Naive thymus-derived CD4-positive, alpha-beta T cell (primary cell): Measurements from ENCODE around the gene DBNDD1. TPM values are rescaled to one million over a fixed set of nuclear protein-coding genes. Genes with fewer than 3 reads are reported as not detected.

Experiments used
- ATAC-seq: fragments of 150-1000 bp; cut with Tn5 transposase; 2 replicates; pipeline ENCODE4 v1.10.0; 2021; ENCODE audit warnings: mild to moderate bottlenecking, moderate library complexity
- CTCF ChIA-PET: fragments of 350-600 bp; sonication (Branson Sonifier 250); formaldehyde crosslinking; loops from one replicate; lab custom pipeline; 2021; ENCODE audit warnings: antibody characterized with exemption; lab: Charles Lee
- POLR2A ChIA-PET: fragments of 350-600 bp; sonication (Branson Sonifier 250); formaldehyde crosslinking; loops from one replicate; lab custom pipeline; 2021; ENCODE audit warnings: antibody characterized with exemption, inconsistent platforms; lab: Charles Lee
- DNase-seq, 9 donors: peaks; one replicate each; pipeline versions ENCODE4 v3.0.0 to v3.0.0-alpha.2; 2020 to 2022; ENCODE audit warnings: mixed read lengths in 1 of 9
- H3K27ac ChIP-seq: one replicate; pipeline ENCODE4 v1.7.0; 2013; ENCODE audit warnings: mild to moderate bottlenecking, low read depth, low read length, moderate library complexity
- H3K27me3 ChIP-seq, 2 donors: one replicate each; pipeline ENCODE4 v1.7.0; 2013; ENCODE audit warnings: low read length in 2 of 2, mild to moderate bottlenecking in 2 of 2, moderate library complexity in 2 of 2; ENCODE audit not compliant: control insufficient read depth in 2 of 2, insufficient read depth in 2 of 2
- H3K36me3 ChIP-seq, 3 experiments: 1 replicate in 2 of 3; 2 replicates in 1 of 3; pipeline ENCODE4 v1.7.0; 2013; ENCODE audit warnings: low read length in 3 of 3, mild to moderate bottlenecking in 3 of 3, moderate library complexity in 1 of 3; ENCODE audit not compliant: insufficient read depth in 3 of 3, control insufficient read depth in 2 of 3
- H3K4me1 ChIP-seq, 2 donors: one replicate each; pipeline ENCODE4 v1.7.0; 2013; ENCODE audit warnings: low read length in 2 of 2, mild to moderate bottlenecking in 2 of 2, moderate library complexity in 1 of 2; ENCODE audit not compliant: control insufficient read depth in 2 of 2, insufficient read depth in 2 of 2
- H3K4me3 ChIP-seq: 2 replicates; pipeline ENCODE4 v1.7.0; 2013; ENCODE audit warnings: mild to moderate bottlenecking, low read length
- H3K9me3 ChIP-seq, 3 experiments: 1 replicate in 2 of 3; 2 replicates in 1 of 3; pipeline ENCODE4 v1.7.0; 2013; ENCODE audit warnings: low read length in 3 of 3; ENCODE audit not compliant: control insufficient read depth in 2 of 3
- H3K27ac Mint-ChIP-seq, 9 donors: one replicate each; pipeline ENCODE4 v1.8.0; 2020 to 2022; ENCODE audit warnings: mixed read lengths in 9 of 9, mild to moderate bottlenecking in 8 of 9, moderate library complexity in 5 of 9, inconsistent platforms in 2 of 9
- H3K27me3 Mint-ChIP-seq, 5 donors: one replicate each; pipeline ENCODE4 v1.8.0; 2021 to 2022; ENCODE audit warnings: mixed read lengths in 5 of 5, mild to moderate bottlenecking in 1 of 5
- H3K36me3 Mint-ChIP-seq, 5 donors: one replicate each; pipeline ENCODE4 v1.8.0; 2020 to 2022; ENCODE audit warnings: mixed read lengths in 5 of 5, mild to moderate bottlenecking in 3 of 5, inconsistent platforms in 1 of 5
- H3K4me1 Mint-ChIP-seq, 7 donors: one replicate each; pipeline ENCODE4 v1.8.0; 2020 to 2022; ENCODE audit warnings: mixed read lengths in 7 of 7, mild to moderate bottlenecking in 3 of 7, inconsistent platforms in 1 of 7
- H3K4me3 Mint-ChIP-seq, 10 donors: one replicate each; pipeline ENCODE4 v1.8.0; 2020 to 2022; ENCODE audit warnings: mild to moderate bottlenecking in 10 of 10, mixed read lengths in 10 of 10, moderate library complexity in 6 of 10, inconsistent platforms in 2 of 10
- H3K9me3 Mint-ChIP-seq, 11 donors: one replicate each; pipeline ENCODE4 v1.8.0; 2020 to 2022; ENCODE audit warnings: mixed read lengths in 11 of 11, mild to moderate bottlenecking in 4 of 11, inconsistent platforms in 1 of 11, moderate library complexity in 1 of 11
- intact Hi-C, 2 donors: fragments of 100-400 bp; cut with micrococcal nuclease; formaldehyde crosslinking; loops; one replicate each; pipeline ENCODE4 v1.15.1; 2023
- polyA plus RNA-seq, 2 donors: library from polyadenylated mRNA; unstranded; fragments of 300-500 nt; fragmentation: Illumina TruSeq; gene quantifications; one replicate each; pipeline ENCODE4 v1.2.3, GENCODE V29; 2021
- total RNA-seq, 6 experiments: library from RNA in 5 of 6; stranded (reverse) in 5 of 6; gene quantifications; 1 replicate in 5 of 6; 2 replicates in 1 of 6; pipeline ENCODE4 v1.2.3 and lab custom pipeline; 2021 to 2026

Gene DBNDD1
- total and polyA plus RNA-seq, 7 experiments from 2014 or later, result 0.12 to 20.8 (median 3.1) TPM

DNA sequence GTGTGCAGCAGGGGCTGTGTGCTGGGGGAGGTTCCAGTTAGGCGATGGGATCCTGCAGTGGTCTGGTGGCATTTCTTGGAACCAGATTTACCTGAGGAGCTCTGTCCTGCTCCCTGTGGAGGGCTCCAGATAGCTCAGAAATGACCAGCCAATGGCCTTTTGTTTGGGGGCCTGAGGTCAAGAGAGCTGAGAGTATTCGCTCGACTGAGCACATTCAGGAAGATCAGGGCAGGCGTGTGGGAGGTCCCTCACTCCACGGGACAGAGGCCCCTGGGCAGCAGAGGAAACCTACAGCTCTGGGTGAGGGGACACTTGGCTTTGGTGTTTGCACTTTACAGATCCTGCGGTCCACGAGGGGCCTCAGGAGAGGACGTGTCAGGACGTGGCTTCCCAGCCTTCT is 52.5 kb downstream of the DBNDD1 start:
- Histone ChIP-seq H3K4me3 (no peak overlapping the region), H3K27ac (no peak overlapping the region), H3K36me3 (peaks cover 0 to 14% (median 0%) of the 10 kb centered on the region in 3 experiments), H3K4me1 (peaks cover 6 to 8% of the 10 kb centered on the region in 2 donors), H3K27me3 (no peaks in the 10 kb centered on the region), H3K9me3 (peaks cover 0 to 5% (median 0%) of the 10 kb centered on the region in 3 experiments)
- H3K36me3 Mint-ChIP-seq, result peaks cover 0 to 19% (median 7%) of the 10 kb centered on the region in 5 donors
- POLR2A ChIA-PET, result no interaction called here
- no peaks in the 10 kb centered on the region for H3K27me3 Mint-ChIP-seq
- H3K4me1 Mint-ChIP-seq, result peaks cover 0 to 17% (median 11%) of the 10 kb centered on the region in 7 donors
- H3K4me3 Mint-ChIP-seq, result no peak overlapping the region
- DNase-seq, result no peak
- CTCF ChIA-PET, result no interaction called here
- H3K9me3 Mint-ChIP-seq, result peaks cover 0 to 5% (median 0%) of the 10 kb centered on the region in 11 donors
- no peak for ATAC-seq
- H3K27ac Mint-ChIP-seq, result no peak overlapping the region
- intact Hi-C loops, result no loop called here

DNA sequence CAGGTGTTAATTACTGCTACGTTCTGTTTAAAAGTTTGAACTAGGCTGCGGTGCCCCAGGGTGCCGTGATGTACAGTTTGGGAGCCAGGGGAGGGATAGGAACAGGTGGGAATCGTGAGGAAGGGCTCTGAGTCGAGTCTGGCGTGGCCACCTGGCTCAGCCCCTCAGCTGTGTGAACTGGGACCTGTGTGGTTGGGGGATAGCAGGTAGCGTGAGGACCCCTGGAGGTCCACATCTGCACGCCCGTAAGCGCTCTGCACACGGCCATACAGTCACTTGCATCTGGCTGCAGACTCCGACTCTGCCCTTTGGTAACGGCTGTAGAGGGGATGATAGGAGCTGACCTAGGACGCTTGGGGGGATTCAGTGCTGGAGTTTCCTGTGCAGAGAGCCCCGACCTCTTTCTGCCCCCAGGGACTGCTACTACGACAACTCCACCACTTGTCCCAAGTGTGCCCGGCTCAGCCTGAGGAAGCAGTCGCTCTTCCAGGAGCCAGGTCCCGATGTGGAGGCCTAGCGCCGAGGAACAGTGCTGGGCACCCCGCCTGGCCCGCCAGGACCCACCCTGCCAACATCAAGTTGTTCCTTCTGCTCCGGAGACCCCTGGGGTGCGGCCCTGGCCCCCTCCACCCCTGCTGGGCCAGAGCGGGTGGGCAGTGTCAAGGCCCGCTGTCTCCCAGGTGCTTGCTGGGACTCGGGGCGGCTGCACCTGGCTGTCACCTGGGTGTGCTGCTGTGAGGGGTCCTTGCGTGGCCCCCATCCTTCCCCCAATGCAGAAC is 53.6 kb downstream of the DBNDD1 start:
- ATAC-seq, result no peak
- H3K9me3 Mint-ChIP-seq, result peaks cover 0 to 3% (median 0%) of the 10 kb centered on the region in 11 donors
- Histone ChIP-seq H3K4me1 (no peaks in the 10 kb centered on the region), H3K9me3 (peaks cover 0 to 5% (median 0%) of the 10 kb centered on the region in 3 experiments), H3K27me3 (no peaks in the 10 kb centered on the region), H3K4me3 (no peak overlapping the region), H3K27ac (no peak overlapping the region), H3K36me3 (peaks cover 0 to 25% (median 0%) of the 10 kb centered on the region in 3 experiments)
- DNase-seq, result no peak
- intact Hi-C loops, result no loop called here
- no peaks in the 10 kb centered on the region for H3K27me3 Mint-ChIP-seq
- peaks cover 0 to 5% (median 0%) of the 10 kb centered on the region in 7 donors for H3K4me1 Mint-ChIP-seq
- no peak overlapping the region for H3K4me3 Mint-ChIP-seq
- peaks cover 0 to 13% (median 7%) of the 10 kb centered on the region in 5 donors for H3K36me3 Mint-ChIP-seq
- CTCF ChIA-PET, result no interaction called here
- H3K27ac Mint-ChIP-seq, result no peak overlapping the region
- POLR2A ChIA-PET, result no interaction called here

DNA sequence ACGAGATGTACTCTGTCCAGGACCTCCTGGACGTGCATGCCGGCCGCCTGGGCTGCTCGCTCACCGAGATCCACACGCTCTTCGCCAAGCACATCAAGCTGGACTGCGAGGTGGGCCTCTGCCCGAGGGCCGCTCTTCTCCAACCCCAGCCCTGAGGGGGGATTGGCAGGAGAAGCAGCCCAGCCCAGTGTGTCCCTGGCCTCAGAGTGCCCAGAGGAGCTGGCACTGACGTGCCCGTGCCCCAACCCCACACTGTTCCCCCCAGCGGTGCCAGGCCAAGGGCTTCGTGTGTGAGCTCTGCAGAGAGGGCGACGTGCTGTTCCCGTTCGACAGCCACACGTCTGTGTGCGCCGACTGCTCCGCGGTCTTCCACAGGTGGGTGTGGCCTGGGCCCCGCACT is 55.1 kb downstream of the DBNDD1 start:
- DNase-seq, result no peak
- no peaks in the 10 kb centered on the region for H3K9me3 ChIP-seq
- no peak overlapping the region for H3K4me3 ChIP-seq
- H3K9me3 Mint-ChIP-seq, result no peaks in the 10 kb centered on the region
- H3K4me1 ChIP-seq, result no peaks in the 10 kb centered on the region
- intact Hi-C loops, result no loop called here
- H3K27me3 ChIP-seq, result no peaks in the 10 kb centered on the region
- peaks cover 0 to 37% (median 0%) of the 10 kb centered on the region in 3 experiments for H3K36me3 ChIP-seq
- ChIA-PET CTCF (interaction anchor here (0.5 kb wide), 1 partner anchor 352 kb away, joined by 4 read pairs; no protein-coding TSS in a partner anchor), POLR2A (no interaction called here)
- no peak overlapping the region for H3K27ac Mint-ChIP-seq
- H3K4me1 Mint-ChIP-seq, result peaks cover 0 to under 1% (median 0%) of the 10 kb centered on the region in 7 donors
- H3K27ac ChIP-seq, result no peak overlapping the region
- H3K4me3 Mint-ChIP-seq, result no peak overlapping the region
- H3K27me3 Mint-ChIP-seq, result no peaks in the 10 kb centered on the region
- ATAC-seq, result no peak
- H3K36me3 Mint-ChIP-seq, result peaks cover 0 to 13% (median 6%) of the 10 kb centered on the region in 5 donors

DNA sequence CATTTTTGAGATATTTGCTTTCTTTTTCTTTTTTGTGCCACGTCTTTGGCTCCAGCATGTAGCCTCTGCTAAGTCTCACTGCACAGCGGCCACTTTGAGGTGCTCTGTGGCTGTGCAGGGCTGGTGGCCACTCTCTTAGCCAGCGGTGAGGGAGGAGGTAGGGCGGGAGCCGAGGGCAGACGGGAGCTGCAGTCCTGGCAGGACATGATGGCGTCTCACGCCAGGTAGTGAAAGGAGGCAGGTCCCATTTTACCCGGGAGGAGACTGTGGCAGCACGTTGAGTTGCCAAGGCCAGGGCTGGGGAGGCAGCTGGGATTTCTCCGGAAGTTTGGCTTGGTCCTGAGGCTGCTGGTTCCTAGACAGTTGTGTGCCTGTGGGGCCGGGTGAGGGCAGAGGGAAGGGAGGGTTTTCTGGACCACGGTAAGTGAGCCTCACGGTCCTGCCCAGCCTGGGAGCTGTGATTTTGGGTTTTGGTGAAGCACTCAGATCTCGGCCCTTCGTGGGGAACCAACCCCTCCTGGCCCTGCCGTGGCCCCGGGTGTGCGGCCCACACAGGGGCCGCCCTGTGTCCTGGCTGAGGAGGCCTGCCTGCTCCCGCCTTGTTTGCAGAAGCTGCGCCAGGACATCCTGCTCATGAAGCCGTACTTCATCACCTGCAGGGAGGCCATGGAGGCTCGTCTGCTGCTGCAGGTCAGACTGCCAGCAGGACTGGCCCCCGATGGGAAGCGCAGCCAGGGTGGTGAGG is 56.3 kb downstream of the DBNDD1 start:
- H3K9me3 ChIP-seq, result no peaks in the 10 kb centered on the region
- ATAC-seq, result no peak
- H3K27ac Mint-ChIP-seq, result no peak overlapping the region
- H3K4me3 Mint-ChIP-seq, result no peak overlapping the region
- DNase-seq, result no peak
- no peaks in the 10 kb centered on the region for H3K27me3 Mint-ChIP-seq
- POLR2A ChIA-PET, result no interaction called here
- H3K27me3 ChIP-seq, result no peaks in the 10 kb centered on the region
- peaks cover 0 to 49% (median 0%) of the 10 kb centered on the region in 3 experiments for H3K36me3 ChIP-seq
- intact Hi-C loops, result no loop called here
- peaks cover 2 to 20% (median 8%) of the 10 kb centered on the region in 5 donors for H3K36me3 Mint-ChIP-seq
- H3K4me1 Mint-ChIP-seq, result peaks cover 0 to 3% (median 0%) of the 10 kb centered on the region in 7 donors
- CTCF ChIA-PET, result no interaction called here
- H3K4me3 ChIP-seq, result no peak overlapping the region
- no peaks in the 10 kb centered on the region for H3K4me1 ChIP-seq
- no peaks in the 10 kb centered on the region for H3K9me3 Mint-ChIP-seq
- H3K27ac ChIP-seq, result no peak overlapping the region

DNA sequence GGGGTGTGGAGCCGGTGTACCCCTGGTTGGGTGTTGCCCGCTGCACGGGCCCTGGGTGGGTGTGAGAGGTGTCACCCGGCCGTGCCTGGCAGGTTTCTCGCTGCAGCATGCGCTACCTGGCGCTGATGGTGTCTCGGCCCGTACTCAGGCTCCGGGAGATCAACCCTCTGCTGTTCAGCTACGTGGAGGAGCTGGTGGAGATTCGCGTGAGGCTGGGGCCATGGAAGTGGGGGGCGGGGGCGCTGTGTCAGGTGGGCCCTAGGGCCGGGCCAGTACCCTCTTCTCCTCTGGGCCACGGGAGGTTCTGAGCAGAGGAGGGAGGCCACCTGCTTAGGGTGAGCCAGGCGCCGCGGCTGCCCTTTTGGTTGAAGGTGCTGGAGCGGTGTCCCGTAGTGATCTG is 57.3 kb downstream of the DBNDD1 start:
- Mint-ChIP-seq H3K27ac (no peak overlapping the region), H3K9me3 (no peaks in the 10 kb centered on the region), H3K4me1 (peaks cover 0 to 3% (median 0%) of the 10 kb centered on the region in 7 donors), H3K36me3 (peaks cover 2 to 23% (median 8%) of the 10 kb centered on the region in 5 donors), H3K27me3 (no peaks in the 10 kb centered on the region), H3K4me3 (no peak overlapping the region)
- peaks cover 0 to 59% (median 0%) of the 10 kb centered on the region in 3 experiments for H3K36me3 ChIP-seq
- DNase-seq (no peak), ATAC-seq (no peak)
- H3K27me3 ChIP-seq, result no peaks in the 10 kb centered on the region
- H3K27ac ChIP-seq, result no peak overlapping the region
- intact Hi-C loops, result no loop called here
- CTCF ChIA-PET, result no interaction called here
- H3K4me1 ChIP-seq, result no peaks in the 10 kb centered on the region
- POLR2A ChIA-PET, result no interaction called here
- H3K4me3 ChIP-seq, result no peak overlapping the region
- H3K9me3 ChIP-seq, result no peaks in the 10 kb centered on the region

DNA sequence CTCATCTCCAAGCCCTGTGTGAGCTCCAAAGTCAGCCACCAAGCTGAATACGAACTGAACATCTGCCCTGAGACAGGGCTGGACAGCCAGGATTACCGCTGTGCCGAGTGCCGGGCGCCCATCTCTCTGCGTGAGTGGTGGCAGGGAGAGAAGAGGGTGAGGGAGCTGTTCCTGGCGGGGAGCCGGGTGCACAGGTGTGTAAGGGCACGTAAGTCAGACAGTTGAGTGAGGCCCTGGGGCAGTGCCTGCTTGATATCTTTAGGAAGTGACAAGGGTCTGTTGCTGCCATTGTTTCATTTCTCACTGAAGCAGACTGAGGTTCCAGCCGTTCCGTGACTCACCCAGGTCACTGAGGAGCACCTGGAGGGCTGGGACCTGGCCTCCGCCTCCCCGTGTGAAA is 58.3 kb downstream of the DBNDD1 start:
- H3K9me3 ChIP-seq, result no peaks in the 10 kb centered on the region
- H3K4me3 Mint-ChIP-seq, result no peak overlapping the region
- POLR2A ChIA-PET, result no interaction called here
- H3K36me3 Mint-ChIP-seq, result peaks cover 2 to 24% (median 8%) of the 10 kb centered on the region in 5 donors
- no peak overlapping the region for H3K4me3 ChIP-seq
- no peak for DNase-seq
- CTCF ChIA-PET, result no interaction called here
- no peaks in the 10 kb centered on the region for H3K9me3 Mint-ChIP-seq
- H3K4me1 ChIP-seq, result no peaks in the 10 kb centered on the region
- ATAC-seq, result no peak
- peaks cover 0 to 64% (median 0%) of the 10 kb centered on the region in 3 experiments for H3K36me3 ChIP-seq
- intact Hi-C loops, result no loop called here
- H3K27ac Mint-ChIP-seq, result no peak overlapping the region
- peaks cover 0 to 3% (median 0%) of the 10 kb centered on the region in 7 donors for H3K4me1 Mint-ChIP-seq
- no peaks in the 10 kb centered on the region for H3K27me3 Mint-ChIP-seq
- H3K27me3 ChIP-seq, result no peaks in the 10 kb centered on the region
- no peak overlapping the region for H3K27ac ChIP-seq
